ENCODE data around the gene IL6. TPM values are rescaled to one million over a fixed set of nuclear protein-coding genes. Genes with fewer than 3 reads are reported as not detected.

Gene IL6
- total RNA-seq, 6 experiments from 2014 or later: 0.80 to 1.9 TPM; not detected in 4

DNA sequence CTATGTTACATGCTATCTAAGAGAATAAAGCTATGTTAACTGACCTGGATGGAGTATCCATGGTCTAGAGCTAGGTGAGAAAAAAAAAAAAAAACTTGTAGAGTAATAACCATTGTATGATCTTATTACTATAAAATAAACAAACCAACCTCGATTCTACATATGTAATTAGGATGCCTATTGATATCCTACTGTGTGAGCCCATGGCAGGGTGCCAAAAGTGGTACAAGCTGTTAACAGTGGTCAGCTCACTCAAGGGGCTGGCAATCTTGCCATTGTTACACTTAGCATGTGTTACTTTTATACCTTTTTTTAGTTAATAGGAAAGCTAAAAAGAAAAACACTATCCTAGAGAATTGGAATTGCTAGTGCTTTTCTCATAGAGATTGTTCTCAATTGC lies 13.5 kb upstream of the IL6 start:
- no peak overlapping the region for H3K4me3 ChIP-seq
- H3K27ac ChIP-seq: no peak overlapping the region
- no peaks in the 10 kb centered on the region for H3K4me1 ChIP-seq
- DNase-seq (no peak), ATAC-seq (no peak)
- no peaks in the 10 kb centered on the region for H3K36me3 ChIP-seq
- H3K9me3 ChIP-seq: no peaks in the 10 kb centered on the region
- WGBS (ENCODE audit: insufficient coverage, low coverage, low lambda C conversion rate, missing lambda C conversion rate): 33% methylated on average over 1 of the region's 1 CpG
- H3K27me3 ChIP-seq: no peaks in the 10 kb centered on the region
- TF ChIP-seq CTCF (IDR thresholded peaks at IDR 0.05) (no peak), POLR2A (IDR thresholded peaks at IDR 0.05) (no peak)
- intact Hi-C loops (cut with DNase I): no loop called here

- no peaks in the 10 kb centered on the region for H3K36me3 ChIP-seq
- no peak for ATAC-seq
- WGBS (ENCODE audit: insufficient coverage, low coverage, low lambda C conversion rate, missing lambda C conversion rate): 77% methylated on average over 4 of the region's 4 CpGs
Observed at GRCh38 chr7:22715969-22716368, 11.0 kb upstream of the IL6 start.

DNA sequence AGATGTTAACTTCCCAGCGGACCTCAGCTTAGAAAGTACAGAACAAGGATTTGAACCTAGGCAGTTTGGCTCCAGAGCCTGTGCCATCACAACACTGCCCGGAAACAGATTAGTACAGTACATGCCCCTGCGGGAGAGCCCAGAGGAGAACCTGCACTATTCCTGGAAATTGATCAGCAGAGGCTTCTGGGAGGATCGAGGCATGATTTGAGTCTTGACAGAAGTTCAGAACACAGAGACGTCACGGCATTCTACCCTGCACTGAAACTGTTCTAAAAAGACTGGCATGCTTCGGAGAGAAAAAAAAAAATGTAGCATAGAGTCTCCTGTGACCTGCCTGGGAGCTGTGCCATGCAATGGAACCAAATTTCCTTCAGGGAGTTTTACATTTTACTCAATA lies 9.2 kb upstream of the IL6 start:
- DNase-seq: no peak
- 60% methylated on average over 6 of the region's 7 CpGs for WGBS (ENCODE audit: insufficient coverage, low coverage, low lambda C conversion rate, missing lambda C conversion rate)
- no peak for ATAC-seq
- no peak overlapping the region for H3K4me3 ChIP-seq
- H3K4me1 ChIP-seq: no peaks in the 10 kb centered on the region
- intact Hi-C loops (cut with DNase I): no loop called here
- no peaks in the 10 kb centered on the region for H3K36me3 ChIP-seq
- no peaks in the 10 kb centered on the region for H3K9me3 ChIP-seq
- TF ChIP-seq POLR2A (IDR thresholded peaks at IDR 0.05) (no peak), CTCF (IDR thresholded peaks at IDR 0.05) (no peak)
- H3K27ac ChIP-seq: no peak overlapping the region
- no peaks in the 10 kb centered on the region for H3K27me3 ChIP-seq

More at GRCh38 chr7:22715969-22716368, 11.0 kb upstream of the IL6 start:
- intact Hi-C loops (cut with DNase I): no loop called here
- DNase-seq: no peak
- no peak overlapping the region for H3K27ac ChIP-seq
- no peaks in the 10 kb centered on the region for H3K27me3 ChIP-seq
- no peak overlapping the region for H3K4me3 ChIP-seq
- H3K4me1 ChIP-seq: no peaks in the 10 kb centered on the region
- no peak for TF ChIP-seq POLR2A (IDR thresholded peaks at IDR 0.05)
- H3K9me3 ChIP-seq: no peaks in the 10 kb centered on the region

GRCh38 chr7:22718200-22718711 lies 8.7 kb upstream of the IL6 start:
- peaks cover 0 to 5% (median 0%) of the 10 kb centered on the region in 4 donors for H3K4me1 ChIP-seq
- no peak overlapping the region for H3K27ac ChIP-seq
- intact Hi-C loops (cut with DNase I): no loop called here
- no peaks in the 10 kb centered on the region for H3K9me3 ChIP-seq
- DNase-seq (no peak), ATAC-seq (no peak)
- 55% methylated on average over 5 of the region's 6 CpGs for whole genome bisulfite sequencing (ENCODE audit: insufficient coverage, low coverage, low lambda C conversion rate, missing lambda C conversion rate)
- no peak overlapping the region for H3K4me3 ChIP-seq
- no peaks in the 10 kb centered on the region for H3K36me3 ChIP-seq
- no peaks in the 10 kb centered on the region for H3K27me3 ChIP-seq
- TF ChIP-seq POLR2A (IDR thresholded peaks at IDR 0.05) (no peak), CTCF (IDR thresholded peaks at IDR 0.05) (no peak)

- DNase-seq (no peak), ATAC-seq (no peak)
- intact Hi-C loops (cut with DNase I): no loop called here
- H3K4me1 ChIP-seq: peaks cover 0 to 12% (median 0%) of the 10 kb centered on the region in 4 donors
- H3K36me3 ChIP-seq: no peaks in the 10 kb centered on the region
- H3K9me3 ChIP-seq: no peaks in the 10 kb centered on the region
- no peak for TF ChIP-seq POLR2A (IDR thresholded peaks at IDR 0.05)
- no peak for TF ChIP-seq CTCF (IDR thresholded peaks at IDR 0.05)
- H3K27me3 ChIP-seq: no peaks in the 10 kb centered on the region
- no CpG with 5 or more reads among the region's 1 CpG for WGBS (ENCODE audit: insufficient coverage, low coverage, low lambda C conversion rate, missing lambda C conversion rate)
- no peak overlapping the region for H3K4me3 ChIP-seq
- H3K27ac ChIP-seq: no peak overlapping the region
Observed at GRCh38 chr7:22718911-22719420, 8.0 kb upstream of the IL6 start.

All from right lobe of liver (tissue), 6 donors.